Measurements from ENCODE around the gene CA10. TPM values are rescaled to one million over a fixed set of nuclear protein-coding genes. Genes with fewer than 3 reads are reported as not detected.

The CA10 gene
- total and polyA plus RNA-seq, 9 of the 15 experiments (the other 6 are each of a cell fraction or from before 2014, with no cell fraction given): not detected

GRCh38 chr17:51627779-51628178, 530.7 kb downstream of the CA10 start (continued):
- no peak for TF ChIP-seq STAT6 (CRISPR knock-in tag; IDR thresholded peaks at IDR 0.05)
- no peak for TF ChIP-seq ATF6 (CRISPR knock-in tag; IDR thresholded peaks at IDR 0.05)
- TF ChIP-seq GABPB2 (CRISPR knock-in tag; conservative IDR thresholded peaks at IDR 0.05): no peak
- TF ChIP-seq KLF13 (tag; IDR thresholded peaks at IDR 0.05; ENCODE audit: borderline replicate concordance, low read depth): no peak
- no peak for TF ChIP-seq ZNF282 (CRISPR knock-in tag; IDR thresholded peaks at IDR 0.05)
- no peak for TF ChIP-seq ZFX (CRISPR knock-in tag; IDR thresholded peaks at IDR 0.05)
- TF ChIP-seq BMI1 (IDR thresholded peaks at IDR 0.05; ENCODE audit: low read length): no peak

All from K562 (cell line).